ENCODE results near the gene NIM1K.

GRCh38 chr5:43148417-43148816 is 43.6 kb upstream of the NIM1K start:
- TF ChIP-seq CTCF (conservative IDR thresholded peaks at IDR 0.05; ENCODE audit: low read depth, low read length) (no peak), USF2 (IDR thresholded peaks at IDR 0.05; ENCODE audit: low read depth, low read length) (no peak), CEBPB (IDR thresholded peaks at IDR 0.05; ENCODE audit: low read depth, low read length) (no peak), MAFK (IDR thresholded peaks at IDR 0.05; ENCODE audit: low read depth, low read length) (no peak)
- TF ChIP-seq, protein P1, sequence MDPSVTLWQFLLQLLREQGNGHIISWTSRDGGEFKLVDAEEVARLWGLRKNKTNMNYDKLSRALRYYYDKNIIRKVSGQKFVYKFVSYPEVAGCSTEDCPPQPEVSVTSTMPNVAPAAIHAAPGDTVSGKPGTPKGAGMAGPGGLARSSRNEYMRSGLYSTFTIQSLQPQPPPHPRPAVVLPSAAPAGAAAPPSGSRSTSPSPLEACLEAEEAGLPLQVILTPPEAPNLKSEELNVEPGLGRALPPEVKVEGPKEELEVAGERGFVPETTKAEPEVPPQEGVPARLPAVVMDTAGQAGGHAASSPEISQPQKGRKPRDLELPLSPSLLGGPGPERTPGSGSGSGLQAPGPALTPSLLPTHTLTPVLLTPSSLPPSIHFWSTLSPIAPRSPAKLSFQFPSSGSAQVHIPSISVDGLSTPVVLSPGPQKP (IDR thresholded peaks at IDR 0.05; ENCODE audit: borderline replicate concordance, low read depth, low read length) = no peak

All from IMR-90 (cell line).